Psoas muscle (tissue), 8 donors: ENCODE data around the gene NOD2. TPM values are rescaled to one million over a fixed set of nuclear protein-coding genes. Genes with fewer than 3 reads are reported as not detected.

Experiments
- ATAC-seq, 4 donors: fragments of 200-7000 bp; cut with Tn5 transposase; one replicate each; pipeline ENCODE4 v1.9.1; 2020; ENCODE audit warnings: moderate library complexity in 3 of 4, mild to moderate bottlenecking in 2 of 4
- DNase-seq, 2 donors: peaks; one replicate each; pipeline ENCODE4 v3.0.0-alpha.2; 2020
- H3K27ac ChIP-seq: fragments of 200-600 bp; one replicate; pipeline ENCODE4 v1.8.0; 2022
- H3K27me3 ChIP-seq, 3 donors: fragments of 200-600 bp in 1 of 3; one replicate each; pipeline versions ENCODE4 v1.6.1 to v1.8.0; 2013 to 2022; ENCODE audit warnings: low read length in 2 of 3, mild to moderate bottlenecking in 2 of 3, moderate library complexity in 1 of 3; ENCODE audit not compliant: insufficient read depth in 3 of 3
- H3K36me3 ChIP-seq, 2 donors: fragments of 200-600 bp in 1 of 2; one replicate each; pipeline versions ENCODE4 v1.6.1 to v1.8.0; 2013 to 2022; ENCODE audit warnings: low read depth in 1 of 2, mild to moderate bottlenecking in 1 of 2, moderate library complexity in 1 of 2; ENCODE audit not compliant: insufficient read depth in 1 of 2
- H3K4me1 ChIP-seq: fragments of 200-600 bp; one replicate; pipeline ENCODE4 v1.8.0; 2022
- H3K4me3 ChIP-seq: fragments of 200-600 bp; one replicate; pipeline ENCODE4 v1.8.0; 2022; ENCODE audit warnings: mild to moderate bottlenecking
- H3K9me3 ChIP-seq: fragments of 200-600 bp; one replicate; pipeline ENCODE4 v1.8.0; 2022
- WGBS, 3 donors: extraction: QIAGEN DNeasy Blood & Tissue Kit; methylation state at CpG; one replicate each; pipeline versions ENCODE4 v1.1.6 to v1.1.7; 2013; 5-methylcytosine and 5-hydroxymethylcytosine counted together
- intact Hi-C, 2 donors: fragments of 100-400 bp; cut with DNase I; formaldehyde crosslinking; loops; one replicate each; pipeline versions ENCODE4 v1.11.0 to v1.14.2; 2022
- polyA plus RNA-seq, 3 donors: library from polyadenylated mRNA; stranded (reverse); fragments of 200-250 nt; gene quantifications; one replicate each; pipeline ENCODE4 v1.2.3, GENCODE V29; 2013
- total RNA-seq, 4 donors: library from RNA; stranded (reverse); fragmentation: NEBNext Ultra II Directional in 2 of 4; extraction: Animal tissue kit (Norgen Biotek cat#: 25700) in 2 of 4; gene quantifications; one replicate each; pipeline versions ENCODE4 v1.2.1 to v1.2.4, GENCODE V29; 2021 to 2023
- TF ChIP-seq, protein P1 (sequence below): fragments of 200-600 bp; IDR thresholded peaks from one replicate; pipeline ENCODE4 v1.8.0; 2022; ENCODE audit warnings: antibody characterized with exemption
- donor health status: healthy with polysubstance abuse.
- donor health status: DM: no; HTN: no; CAD: no; lungs with moderate emphysema.
- donor health status: Bipolar disorder and iron deficiency.
- donor health status: healthy.
- donor health status: DM: yes; HTN: yes; CAD: no.
- donor health status: DM: no; HTN: no; CAD: no.
- donor health status: DM: no; HTN: no; CAD: no.
- donor health status: DM: yes; HTN: yes; CAD: no.

The NOD2 gene
- total and polyA plus RNA-seq, 7 donors = 0.07 to 0.74 (median 0.25) TPM

- H3K9me3 ChIP-seq = no peaks in the 10 kb centered on the region
- peaks cover 22% of the 10 kb centered on the region for H3K4me1 ChIP-seq
- intact Hi-C loops = loop anchor here in 1 of 2 donors (10.0 kb wide), 1 partner anchor 111 kb away; no protein-coding TSS in a partner anchor
- TF ChIP-seq, protein P1, sequence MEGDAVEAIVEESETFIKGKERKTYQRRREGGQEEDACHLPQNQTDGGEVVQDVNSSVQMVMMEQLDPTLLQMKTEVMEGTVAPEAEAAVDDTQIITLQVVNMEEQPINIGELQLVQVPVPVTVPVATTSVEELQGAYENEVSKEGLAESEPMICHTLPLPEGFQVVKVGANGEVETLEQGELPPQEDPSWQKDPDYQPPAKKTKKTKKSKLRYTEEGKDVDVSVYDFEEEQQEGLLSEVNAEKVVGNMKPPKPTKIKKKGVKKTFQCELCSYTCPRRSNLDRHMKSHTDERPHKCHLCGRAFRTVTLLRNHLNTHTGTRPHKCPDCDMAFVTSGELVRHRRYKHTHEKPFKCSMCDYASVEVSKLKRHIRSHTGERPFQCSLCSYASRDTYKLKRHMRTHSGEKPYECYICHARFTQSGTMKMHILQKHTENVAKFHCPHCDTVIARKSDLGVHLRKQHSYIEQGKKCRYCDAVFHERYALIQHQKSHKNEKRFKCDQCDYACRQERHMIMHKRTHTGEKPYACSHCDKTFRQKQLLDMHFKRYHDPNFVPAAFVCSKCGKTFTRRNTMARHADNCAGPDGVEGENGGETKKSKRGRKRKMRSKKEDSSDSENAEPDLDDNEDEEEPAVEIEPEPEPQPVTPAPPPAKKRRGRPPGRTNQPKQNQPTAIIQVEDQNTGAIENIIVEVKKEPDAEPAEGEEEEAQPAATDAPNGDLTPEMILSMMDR = no peak
- H3K36me3 ChIP-seq = no peaks in the 10 kb centered on the region
- no peak for DNase-seq
- peak overlapping the region; percentile 65 for H3K4me3 ChIP-seq
- no peak for ATAC-seq
- H3K27me3 ChIP-seq = no peaks in the 10 kb centered on the region
- no peak overlapping the region for H3K27ac ChIP-seq
- 97 to 100% (median 100%) methylated on average over 2 of the region's 2 CpGs for WGBS, 3 donors
Measured at GRCh38 chr16:50694206-50694605, 800 bp downstream of the NOD2 start.

- Histone ChIP-seq H3K27me3 (no peaks in the 10 kb centered on the region), H3K4me1 (peaks cover 30% of the 10 kb centered on the region), H3K9me3 (no peaks in the 10 kb centered on the region), H3K4me3 (no peak overlapping the region), H3K36me3 (no peaks in the 10 kb centered on the region), H3K27ac (peak overlapping the region; percentile 67)
- TF ChIP-seq, protein P1 = no peak
- DNase-seq (no peak), ATAC-seq (no peak)
- intact Hi-C loops = loop anchor here in 1 of 2 donors (10.0 kb wide), 1 partner anchor 109 kb away; no protein-coding TSS in a partner anchor
- 95 to 99% (median 96%) methylated on average over 9 of the region's 9 CpGs for WGBS, 3 donors
Measured at GRCh38 chr16:50695017-50696000, 1.9 kb downstream of the NOD2 start.

GRCh38 chr16:50696126-50696525, 2.7 kb downstream of the NOD2 start:
- H3K4me3 ChIP-seq = no peak overlapping the region
- 72 to 81% (median 77%) methylated on average over 5 of the region's 5 CpGs for WGBS, 3 donors
- no peaks in the 10 kb centered on the region for H3K27me3 ChIP-seq
- no peaks in the 10 kb centered on the region for H3K36me3 ChIP-seq
- no peak for DNase-seq
- intact Hi-C loops = loop anchor here in 1 of 2 donors (10.0 kb wide), 1 partner anchor 109 kb away; no protein-coding TSS in a partner anchor
- no peak for ATAC-seq
- TF ChIP-seq, protein P1 = no peak
- peak overlapping the region; percentile 67 for H3K27ac ChIP-seq
- peaks cover 37% of the 10 kb centered on the region for H3K4me1 ChIP-seq
- no peaks in the 10 kb centered on the region for H3K9me3 ChIP-seq

- DNase-seq (peak; percentile 74 to 85), ATAC-seq (peak; percentile 27 to 55 (median 34))
- intact Hi-C loops = loop anchor here in 1 of 2 donors (10.0 kb wide), 1 partner anchor 108 kb away; no protein-coding TSS in a partner anchor
- Histone ChIP-seq H3K27ac (peak overlapping the region; percentile 67), H3K4me1 (peaks cover 37% of the 10 kb centered on the region), H3K36me3 (no peaks in the 10 kb centered on the region), H3K4me3 (no peak overlapping the region), H3K9me3 (no peaks in the 10 kb centered on the region), H3K27me3 (no peaks in the 10 kb centered on the region)
- TF ChIP-seq, protein P1 = no peak
- 66 to 74% (median 71%) methylated on average over 15 of the region's 15 CpGs for WGBS, 3 donors
Measured at GRCh38 chr16:50696575-50697420, 3.4 kb downstream of the NOD2 start.
